ENCODE data around the gene COMMD3.

DNA sequence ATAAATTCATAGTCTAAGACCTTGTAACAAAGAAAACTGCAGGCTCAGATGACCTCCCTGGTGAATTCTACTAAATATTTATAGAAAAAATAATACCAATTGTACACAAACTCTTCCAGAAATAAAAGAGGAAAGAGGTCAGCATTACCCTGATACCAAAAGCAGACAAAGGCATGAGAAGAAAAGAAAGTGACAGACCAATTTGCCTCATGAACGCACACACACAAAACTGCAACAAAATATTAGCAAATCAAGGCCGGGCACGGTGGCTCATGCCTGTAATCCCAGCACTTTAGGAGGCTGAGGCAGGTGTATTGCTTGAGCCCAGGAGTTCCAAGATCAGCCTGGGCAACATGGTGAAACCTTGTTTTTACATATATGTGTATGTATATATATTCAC, 12.7 kb upstream of the COMMD3 start:
- TF ChIP-seq POLR2A (IDR thresholded peaks at IDR 0.05) (no peak), EP300 (IDR thresholded peaks at IDR 0.05) (no peak)
- TF ChIP-seq, protein P1, sequence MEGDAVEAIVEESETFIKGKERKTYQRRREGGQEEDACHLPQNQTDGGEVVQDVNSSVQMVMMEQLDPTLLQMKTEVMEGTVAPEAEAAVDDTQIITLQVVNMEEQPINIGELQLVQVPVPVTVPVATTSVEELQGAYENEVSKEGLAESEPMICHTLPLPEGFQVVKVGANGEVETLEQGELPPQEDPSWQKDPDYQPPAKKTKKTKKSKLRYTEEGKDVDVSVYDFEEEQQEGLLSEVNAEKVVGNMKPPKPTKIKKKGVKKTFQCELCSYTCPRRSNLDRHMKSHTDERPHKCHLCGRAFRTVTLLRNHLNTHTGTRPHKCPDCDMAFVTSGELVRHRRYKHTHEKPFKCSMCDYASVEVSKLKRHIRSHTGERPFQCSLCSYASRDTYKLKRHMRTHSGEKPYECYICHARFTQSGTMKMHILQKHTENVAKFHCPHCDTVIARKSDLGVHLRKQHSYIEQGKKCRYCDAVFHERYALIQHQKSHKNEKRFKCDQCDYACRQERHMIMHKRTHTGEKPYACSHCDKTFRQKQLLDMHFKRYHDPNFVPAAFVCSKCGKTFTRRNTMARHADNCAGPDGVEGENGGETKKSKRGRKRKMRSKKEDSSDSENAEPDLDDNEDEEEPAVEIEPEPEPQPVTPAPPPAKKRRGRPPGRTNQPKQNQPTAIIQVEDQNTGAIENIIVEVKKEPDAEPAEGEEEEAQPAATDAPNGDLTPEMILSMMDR (IDR thresholded peaks at IDR 0.05), result no peak
